ENCODE results near the gene ZNF791. TPM values are rescaled to one million over a fixed set of nuclear protein-coding genes. Genes with fewer than 3 reads are reported as not detected.
A peak's percentile ranks its signal among the peaks of the same experiment; 100 is the strongest.
"Not testable (repeated sequence)": the region's sequence is repeated elsewhere in the genome, so short reads cannot be mapped to it uniquely, and the experiment has no call there.

Gene ZNF791
- polyA plus RNA-seq, 3 donors from 2014 or later = 10.9 to 21.3 (median 12.9) TPM

DNA sequence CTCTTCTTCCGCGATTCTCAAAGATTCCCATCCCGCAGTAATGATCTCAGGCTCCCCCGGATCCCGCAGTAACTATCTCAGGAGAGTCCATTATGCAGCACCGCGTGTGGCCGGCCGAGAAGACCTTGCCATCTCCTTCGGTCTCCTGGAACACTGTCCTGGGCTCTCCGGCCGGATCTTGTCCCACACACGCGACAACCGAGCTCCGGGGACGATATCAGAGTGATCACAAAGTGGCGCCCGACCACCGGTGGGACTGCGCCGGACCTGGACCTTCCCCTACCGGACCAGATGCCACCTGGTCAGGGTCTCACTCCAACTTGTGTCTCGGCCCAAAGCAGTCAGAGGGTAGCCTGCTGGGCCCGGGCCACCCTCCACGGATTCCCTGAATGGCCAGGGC lies 31.8 kb downstream of the ZNF791 start:
- H3K4me1 Mint-ChIP-seq = peaks cover 8 to 12% of the 10 kb centered on the region in 2 donors
- H3K4me3 Mint-ChIP-seq = no peak overlapping the region
- peaks cover 0 to 9% (median 2%) of the 10 kb centered on the region in 3 donors for H3K27me3 Mint-ChIP-seq (ENCODE audit: low read depth in 3 of 3)

DNA sequence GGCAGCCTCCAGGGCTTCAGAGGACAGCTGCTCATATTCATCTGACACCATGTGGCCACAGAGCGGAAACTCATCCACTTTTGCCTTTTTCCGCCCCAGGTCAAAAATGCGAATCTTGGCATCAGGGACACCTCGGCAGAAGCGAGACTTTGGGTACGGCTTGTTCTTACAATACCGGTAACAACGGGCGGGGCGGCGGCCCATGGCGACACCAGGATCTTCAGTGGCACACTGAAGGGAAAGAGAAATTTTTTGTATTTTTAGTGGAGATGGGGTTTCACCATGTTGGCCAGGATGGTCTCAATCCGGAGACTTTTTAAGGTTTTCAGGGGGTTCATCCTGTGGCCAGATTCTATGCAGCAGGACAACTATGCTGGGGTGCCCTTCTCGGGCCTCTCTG lies 33.0 kb downstream of the ZNF791 start:
- not testable (repeated sequence) for H3K4me3 Mint-ChIP-seq; H3K9me3 Mint-ChIP-seq; H3K27me3 Mint-ChIP-seq (ENCODE audit: low read depth in 3 of 3); H3K36me3 Mint-ChIP-seq; DNase-seq; H3K27ac Mint-ChIP-seq
- peaks cover 8 to 20% of the 10 kb centered on the region in 2 donors for H3K4me1 Mint-ChIP-seq

More for the DNA sequence above, 31.8 kb downstream of the ZNF791 start:
- Mint-ChIP-seq H3K27ac (no peak overlapping the region), H3K9me3 (no peaks in the 10 kb centered on the region), H3K36me3 (no peaks in the 10 kb centered on the region)
- no peak for DNase-seq

DNA sequence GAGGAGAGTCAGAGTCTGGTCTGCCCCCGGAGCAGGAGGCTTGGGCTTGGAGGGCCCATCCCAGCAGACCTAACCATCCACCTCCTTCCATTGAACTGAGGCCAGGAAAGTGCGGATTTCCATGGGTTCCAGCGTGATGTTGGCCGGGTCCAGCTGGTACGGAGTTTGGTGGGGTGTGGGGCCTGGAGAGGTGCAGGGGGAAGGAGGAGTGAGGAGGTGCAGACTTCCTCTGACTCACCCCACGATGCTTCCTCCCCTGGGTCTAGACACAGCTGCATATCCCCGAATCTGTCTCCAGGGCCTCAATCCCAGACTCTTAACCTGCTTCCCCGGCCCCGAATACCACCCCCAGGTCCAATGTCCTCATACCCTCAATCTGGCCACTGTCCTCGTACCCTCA lies 35.8 kb downstream of the ZNF791 start:
- no peak for DNase-seq
- Mint-ChIP-seq H3K27ac (peak overlapping the region in 2 of 6 donors; percentile 1 to 12), H3K9me3 (no peaks in the 10 kb centered on the region)

DNA sequence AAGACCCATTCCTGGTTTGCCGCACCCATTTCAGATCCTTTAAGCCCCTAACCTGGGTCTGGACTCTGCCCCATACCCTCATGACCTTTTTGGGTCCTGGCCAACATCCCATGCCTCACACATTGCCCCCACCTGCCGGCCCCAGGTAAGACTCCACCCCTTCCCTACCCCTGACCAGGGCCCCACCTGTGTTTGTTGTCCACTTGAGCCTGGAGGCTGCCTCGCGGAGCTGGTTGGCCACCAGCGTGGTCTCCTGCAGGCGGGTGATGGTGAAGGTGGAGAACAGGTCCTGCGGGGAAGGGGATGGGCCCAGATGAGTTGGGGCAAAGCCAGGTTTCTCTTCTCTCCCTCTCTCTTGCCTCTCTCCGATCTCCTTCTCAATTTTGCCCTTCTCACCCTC lies 36.3 kb downstream of the ZNF791 start:
- peaks cover 4 to 9% (median 5%) of the 10 kb centered on the region in 3 donors for H3K36me3 Mint-ChIP-seq
- peak overlapping the region in 2 of 5 donors; percentile 24 to 40 for H3K4me3 Mint-ChIP-seq
- no peak for DNase-seq
- peaks cover 0 to 4% (median 2%) of the 10 kb centered on the region in 3 donors for H3K27me3 Mint-ChIP-seq (ENCODE audit: low read depth in 3 of 3)
- no peaks in the 10 kb centered on the region for H3K9me3 Mint-ChIP-seq
- H3K27ac Mint-ChIP-seq = no peak overlapping the region
- peaks cover 0 to 10% of the 10 kb centered on the region in 2 donors for H3K4me1 Mint-ChIP-seq

More for the DNA sequence above, 35.8 kb downstream of the ZNF791 start:
- Mint-ChIP-seq H3K4me3 (peak overlapping the region in 1 of 5 donors; percentile 40), H3K4me1 (peaks cover 0 to 10% of the 10 kb centered on the region in 2 donors), H3K27me3 (ENCODE audit: low read depth in 3 of 3) (peaks cover 0 to 4% (median 2%) of the 10 kb centered on the region in 3 donors), H3K36me3 (peaks cover under 1 to 6% (median under 1%) of the 10 kb centered on the region in 3 donors)

DNA sequence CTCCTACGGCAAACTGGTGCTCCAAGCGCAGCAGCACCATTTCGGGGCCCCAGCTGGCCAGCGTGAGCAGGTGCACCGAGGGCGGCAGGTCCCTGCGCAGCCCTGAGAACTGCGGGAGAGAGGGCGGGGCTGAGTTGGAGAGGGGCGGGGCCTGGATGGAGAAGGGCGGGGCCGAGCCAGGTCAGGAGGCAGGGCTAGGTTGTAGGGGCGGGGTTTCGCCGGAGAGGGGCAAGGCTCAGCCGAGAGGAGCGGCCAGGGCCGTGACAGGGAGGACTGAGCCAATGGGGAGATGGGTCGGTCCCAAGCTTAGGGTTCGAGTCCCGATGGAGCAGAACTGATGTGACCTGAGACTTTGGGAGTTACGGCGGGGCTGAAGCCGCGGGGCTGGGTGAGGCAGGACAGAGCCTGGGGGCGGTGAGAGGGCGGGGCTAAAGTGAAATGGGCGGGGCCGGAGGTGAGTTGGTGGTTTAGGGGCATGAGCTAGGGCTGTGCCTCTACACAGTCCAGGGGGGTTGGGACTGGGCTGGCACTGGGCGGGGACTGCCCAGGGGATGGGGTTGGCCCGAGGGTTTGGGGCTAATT lies 36.9 kb downstream of the ZNF791 start:
- H3K4me3 Mint-ChIP-seq = peak overlapping the region in 2 of 5 donors; percentile 59 to 72

DNA sequence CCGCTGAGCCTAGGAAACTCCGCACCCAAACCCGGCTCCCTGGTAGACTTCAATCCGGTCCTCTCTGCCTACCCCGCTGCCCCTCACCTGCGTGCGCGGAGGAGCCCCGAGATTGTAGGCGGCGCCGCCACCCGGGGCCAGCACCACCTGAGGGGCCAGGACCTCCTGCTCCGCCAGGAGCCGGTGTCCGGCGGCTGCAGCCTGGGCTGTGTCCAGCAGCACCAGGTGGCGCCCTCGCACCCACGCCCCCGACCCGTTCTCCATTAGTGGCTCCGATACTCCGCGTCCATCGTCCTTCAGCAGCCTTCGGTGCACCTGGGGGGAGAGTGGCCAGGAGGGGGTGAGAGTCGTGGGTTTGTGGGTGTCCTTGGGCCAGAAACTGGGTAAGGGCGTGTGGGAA lies 37.4 kb downstream of the ZNF791 start:
- H3K27me3 Mint-ChIP-seq (ENCODE audit: low read depth in 3 of 3) = peaks cover 0 to 4% (median 2%) of the 10 kb centered on the region in 3 donors
- DNase-seq = no peak
- peaks cover 4 to 9% (median 5%) of the 10 kb centered on the region in 3 donors for H3K36me3 Mint-ChIP-seq
- H3K9me3 Mint-ChIP-seq = no peaks in the 10 kb centered on the region
- H3K27ac Mint-ChIP-seq = no peak overlapping the region
- H3K4me1 Mint-ChIP-seq = peaks cover 0 to 10% of the 10 kb centered on the region in 2 donors
- peak overlapping the region in 1 of 5 donors; percentile 46 for H3K4me3 Mint-ChIP-seq

More for the DNA sequence above, 36.9 kb downstream of the ZNF791 start:
- Mint-ChIP-seq H3K9me3 (no peaks in the 10 kb centered on the region), H3K27ac (peak overlapping the region in 1 of 6 donors; percentile 50), H3K27me3 (ENCODE audit: low read depth in 3 of 3) (peaks cover 0 to 4% (median 2%) of the 10 kb centered on the region in 3 donors), H3K4me1 (peaks cover 0 to 10% of the 10 kb centered on the region in 2 donors), H3K36me3 (peaks cover 4 to 9% (median 5%) of the 10 kb centered on the region in 3 donors)
- DNase-seq = peak; percentile 46 to 50 (median 48)

DNA sequence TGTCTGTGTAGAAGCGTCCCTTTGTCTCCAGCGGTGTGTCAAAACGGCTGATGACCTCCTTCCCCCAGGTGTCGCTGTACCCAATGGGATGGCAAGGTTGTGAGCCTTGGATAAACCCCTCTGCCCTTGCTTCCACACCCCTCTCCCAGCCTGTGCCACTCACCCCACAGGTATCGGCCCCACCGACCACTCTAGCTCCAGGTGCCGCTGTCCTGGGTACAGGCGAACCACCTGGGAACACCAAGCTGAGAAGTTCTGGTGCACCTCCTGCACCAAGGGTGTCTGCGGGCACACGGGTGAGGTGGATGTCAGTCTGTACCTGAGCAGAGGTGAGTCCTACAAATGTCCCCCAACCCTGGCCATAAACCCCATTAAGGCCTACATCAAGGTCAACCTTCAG lies 39.2 kb downstream of the ZNF791 start:
- peaks cover 0 to 10% of the 10 kb centered on the region in 2 donors for H3K4me1 Mint-ChIP-seq
- DNase-seq = no peak
- no peaks in the 10 kb centered on the region for H3K9me3 Mint-ChIP-seq
- H3K27me3 Mint-ChIP-seq (ENCODE audit: low read depth in 3 of 3) = peaks cover 0 to 4% (median 2%) of the 10 kb centered on the region in 3 donors
- H3K36me3 Mint-ChIP-seq = peaks cover 4 to 9% (median 5%) of the 10 kb centered on the region in 3 donors
- H3K4me3 Mint-ChIP-seq = no peak overlapping the region
- H3K27ac Mint-ChIP-seq = no peak overlapping the region

DNA sequence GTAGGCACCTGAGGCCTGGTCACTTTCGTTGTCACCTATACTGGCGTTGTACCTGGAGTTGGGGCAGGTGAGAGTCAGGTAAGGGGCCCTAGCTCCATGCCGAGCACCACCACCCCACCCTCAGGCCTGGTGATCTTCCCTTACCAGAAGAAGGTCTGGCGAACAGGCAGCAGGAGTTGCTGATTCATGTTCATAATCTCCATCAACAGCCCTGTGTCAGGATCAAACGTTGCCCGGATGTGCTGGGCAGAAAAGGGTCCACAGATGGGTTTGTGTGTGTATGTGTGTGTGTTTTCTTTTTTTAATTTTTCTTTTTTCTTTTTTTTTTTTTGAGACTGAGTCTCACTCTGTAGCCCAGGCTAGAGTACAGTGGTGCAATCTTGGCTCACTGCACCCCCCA lies 41.5 kb downstream of the ZNF791 start:
- Mint-ChIP-seq H3K27me3 (ENCODE audit: low read depth in 3 of 3) (peaks cover 0 to 2% (median 0%) of the 10 kb centered on the region in 3 donors), H3K27ac (no peak overlapping the region)

DNA sequence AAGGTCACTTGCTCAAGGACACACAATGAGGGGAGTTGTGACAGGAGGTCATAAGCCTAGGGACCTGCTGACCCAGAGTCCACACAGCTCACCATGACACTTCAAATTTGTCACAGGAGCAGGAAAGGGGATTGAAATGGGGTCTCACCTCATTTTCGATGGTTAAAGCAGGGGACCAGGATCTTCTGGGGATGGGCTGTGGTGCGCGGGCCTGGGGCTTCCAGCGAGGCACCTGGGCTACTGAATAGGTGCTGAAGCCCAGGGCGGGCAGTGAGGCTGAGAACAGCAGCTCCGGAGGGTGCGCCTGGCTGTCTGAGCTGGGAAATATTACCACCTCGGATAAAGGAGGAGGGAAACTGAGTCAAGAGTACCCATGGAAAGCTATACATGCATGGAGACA lies 44.8 kb downstream of the ZNF791 start:
- Mint-ChIP-seq H3K9me3 (no peaks in the 10 kb centered on the region), H3K4me3 (no peak overlapping the region), H3K4me1 (no peaks in the 10 kb centered on the region), H3K27ac (peak overlapping the region in 1 of 6 donors; percentile 7), H3K27me3 (ENCODE audit: low read depth in 3 of 3) (peaks cover 0 to 4% (median 0%) of the 10 kb centered on the region in 3 donors), H3K36me3 (peaks cover 15 to 28% (median 25%) of the 10 kb centered on the region in 3 donors)
- no peak for DNase-seq

More for the DNA sequence above, 41.5 kb downstream of the ZNF791 start:
- DNase-seq = no peak
- Mint-ChIP-seq H3K36me3 (peaks cover 10 to 21% (median 17%) of the 10 kb centered on the region in 3 donors), H3K9me3 (no peaks in the 10 kb centered on the region), H3K4me1 (peaks cover 0 to 8% of the 10 kb centered on the region in 2 donors), H3K4me3 (no peak overlapping the region)

DNA sequence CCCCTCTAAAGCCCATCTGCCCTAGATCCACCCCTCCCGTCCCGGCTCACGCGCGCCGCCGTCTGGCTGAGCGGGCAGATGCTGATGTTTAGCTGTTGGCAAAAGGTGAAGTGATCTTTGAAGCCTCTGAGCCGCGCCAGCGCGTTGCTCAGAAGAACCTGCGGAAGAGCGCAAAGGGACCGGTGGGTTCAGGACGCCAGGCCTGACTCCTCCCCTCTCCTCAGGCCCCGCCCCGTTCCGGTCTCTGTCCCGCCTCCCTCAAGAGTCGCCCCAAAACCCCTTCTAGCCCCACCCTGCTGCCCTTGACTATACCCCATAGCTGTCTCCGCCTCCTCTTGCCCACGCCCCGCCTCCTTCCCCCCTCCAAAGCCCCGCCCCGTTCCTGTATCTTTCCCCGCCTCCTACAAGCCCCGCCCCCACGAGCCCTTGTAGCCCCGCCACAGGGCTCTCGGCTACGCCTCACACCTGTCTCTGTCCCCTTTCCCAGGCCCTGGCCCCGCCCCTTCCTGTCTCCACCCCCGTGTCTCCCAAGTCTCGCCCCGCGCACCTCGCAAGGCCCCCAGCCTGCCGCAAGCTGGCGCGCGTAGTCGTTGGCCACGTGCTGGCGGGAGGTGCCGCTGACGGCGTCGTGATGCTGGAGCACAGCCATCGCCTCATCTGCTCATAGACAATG lies 46.3 kb downstream of the ZNF791 start:
- Mint-ChIP-seq H3K27me3 (ENCODE audit: low read depth in 3 of 3) (peaks cover 0 to 4% (median 0%) of the 10 kb centered on the region in 3 donors), H3K9me3 (no peaks in the 10 kb centered on the region), H3K4me3 (no peak overlapping the region), H3K4me1 (no peaks in the 10 kb centered on the region), H3K27ac (no peak overlapping the region), H3K36me3 (peaks cover 10 to 26% (median 21%) of the 10 kb centered on the region in 3 donors)
- no peak for DNase-seq

DNA sequence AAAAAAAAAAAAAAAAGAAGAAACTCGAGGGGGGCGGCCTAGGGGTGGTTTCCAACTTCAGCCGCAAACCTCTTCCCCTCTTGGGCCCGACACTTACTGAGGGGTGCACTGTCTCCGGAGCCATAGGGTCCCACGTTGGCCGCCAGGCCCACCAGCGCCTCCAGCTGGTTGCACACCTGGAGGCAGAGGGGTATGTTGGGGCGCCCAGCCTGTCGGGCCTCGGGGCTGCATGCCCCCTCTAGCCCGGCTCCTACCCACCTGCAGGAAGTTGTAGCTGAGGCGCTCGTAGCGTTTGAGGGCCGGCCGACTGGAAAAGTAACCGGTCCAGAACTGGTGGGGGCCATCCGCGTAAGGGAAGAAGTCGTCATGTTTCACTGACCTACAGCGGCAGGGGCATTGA lies 47.2 kb downstream of the ZNF791 start:
- Mint-ChIP-seq H3K4me3 (no peak overlapping the region), H3K36me3 (peaks cover 10 to 27% (median 23%) of the 10 kb centered on the region in 3 donors), H3K27ac (no peak overlapping the region), H3K27me3 (ENCODE audit: low read depth in 3 of 3) (peaks cover 0 to 6% (median 0%) of the 10 kb centered on the region in 3 donors), H3K9me3 (no peaks in the 10 kb centered on the region), H3K4me1 (no peaks in the 10 kb centered on the region)
- DNase-seq = no peak

DNA sequence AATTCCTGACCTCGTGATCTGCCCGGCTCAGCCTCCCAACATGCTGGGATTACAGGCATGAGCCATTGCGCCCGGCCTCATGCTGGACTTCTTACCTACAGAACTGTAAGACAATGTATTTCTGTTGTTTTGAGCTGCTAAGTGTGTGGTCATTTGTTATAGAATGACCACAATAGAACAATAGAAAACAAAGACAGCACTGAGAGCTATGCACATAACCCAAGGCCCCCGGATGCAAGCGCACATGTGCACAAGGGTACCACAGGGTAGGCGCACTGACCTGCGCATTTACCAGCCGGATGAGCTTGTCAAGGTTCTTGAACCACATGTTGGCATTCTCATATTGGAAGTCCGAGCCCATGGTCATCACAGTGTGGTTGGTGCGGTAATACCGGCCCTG lies 50.3 kb downstream of the ZNF791 start:
- Mint-ChIP-seq H3K4me1 (peaks cover 15 to 20% of the 10 kb centered on the region in 2 donors), H3K27ac (no peak overlapping the region), H3K9me3 (no peaks in the 10 kb centered on the region), H3K36me3 (peaks cover 5 to 21% (median 16%) of the 10 kb centered on the region in 3 donors), H3K27me3 (ENCODE audit: low read depth in 3 of 3) (peaks cover 0 to 6% (median 0%) of the 10 kb centered on the region in 3 donors), H3K4me3 (no peak overlapping the region)
- DNase-seq = no peak

DNA sequence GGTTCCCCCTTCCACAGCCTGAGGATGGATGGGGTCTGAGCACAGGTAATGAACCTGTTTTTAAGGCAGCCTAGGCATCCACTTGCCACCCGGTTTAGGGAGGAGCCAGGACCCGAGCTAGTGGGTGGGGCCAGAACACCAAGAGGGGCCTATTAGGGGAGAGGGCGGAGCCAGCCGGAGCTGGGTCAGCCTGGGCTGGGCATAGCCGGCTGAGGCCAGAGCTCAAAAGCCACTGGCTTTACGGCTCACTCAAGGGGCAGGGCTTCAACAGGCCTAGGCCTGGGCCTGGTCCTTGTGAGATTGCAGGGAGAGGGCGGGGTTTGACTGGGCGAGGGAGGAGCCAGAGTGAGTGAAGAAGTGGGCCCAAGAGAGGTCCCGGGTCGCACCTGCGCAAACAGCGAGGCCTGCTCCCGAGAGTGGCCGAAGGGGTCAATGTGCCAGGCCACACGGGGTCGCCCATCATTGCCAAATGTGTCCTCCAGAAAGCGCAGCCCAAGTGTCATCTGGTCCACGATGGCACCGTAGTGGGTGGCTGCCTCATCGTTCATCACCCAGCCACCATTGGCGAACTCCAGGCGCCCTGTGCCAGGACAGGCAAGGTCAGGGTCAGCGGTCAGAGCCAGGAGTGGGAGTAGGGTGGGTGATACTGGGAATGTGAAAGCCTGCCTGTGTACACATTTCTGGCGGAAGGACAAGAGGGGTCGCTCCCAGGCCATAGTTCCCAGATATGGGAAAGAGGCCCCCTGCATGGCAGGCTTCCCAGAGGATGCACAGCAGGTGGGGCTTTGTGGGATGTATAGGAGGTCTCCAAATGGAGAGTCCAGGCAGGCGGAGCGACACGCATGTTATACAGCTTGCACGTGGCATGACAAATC lies 53.9 kb downstream of the ZNF791 start:
- Mint-ChIP-seq H3K27me3 (ENCODE audit: low read depth in 3 of 3) (peaks cover 6 to 14% (median 7%) of the 10 kb centered on the region in 3 donors), H3K9me3 (no peaks in the 10 kb centered on the region), H3K4me3 (peak overlapping the region; percentile 52 to 99 (median 94)), H3K4me1 (peaks cover 44 to 52% of the 10 kb centered on the region in 2 donors), H3K27ac (peak overlapping the region; percentile 62 to 97 (median 90)), H3K36me3 (peaks cover 3 to 18% (median 12%) of the 10 kb centered on the region in 3 donors)
- no peak for DNase-seq

Measured in immature natural killer cell (primary cell).